Stimulated activated CD8-positive, alpha-beta memory T cell treated with anti-CD3 and anti-CD28 coated beads, Interleukin-15, amount 100 ng/mL, for 48 hours (primary cell): ENCODE measurements around the gene DIP2C.
"Not testable (repeated sequence)": the region's sequence is repeated elsewhere in the genome, so short reads cannot be mapped to it uniquely, and the experiment has no call there.

ENCODE experiments used
- DNase-seq, 2 donors: peaks; one replicate each; pipeline ENCODE4 v3.0.0-alpha.2; 2020; ENCODE audit warnings: low read depth in 2 of 2

DIP2C gene

GRCh38 chr10:420154-421121, 269.0 kb downstream of the DIP2C start:
- no peak for DNase-seq

GRCh38 chr10:418894-419293, 270.6 kb downstream of the DIP2C start:
- DNase-seq = no peak

- DNase-seq = no peak
Observed at GRCh38 chr10:418226-418625, 271.2 kb downstream of the DIP2C start.

GRCh38 chr10:416091-416515, 273.4 kb downstream of the DIP2C start:
- DNase-seq = no peak

GRCh38 chr10:413662-414071, 275.8 kb downstream of the DIP2C start:
- no peak for DNase-seq

- DNase-seq = no peak
Observed at GRCh38 chr10:412109-412508, 277.4 kb downstream of the DIP2C start.

- no peak for DNase-seq
Observed at GRCh38 chr10:411603-412002, 277.9 kb downstream of the DIP2C start.

GRCh38 chr10:409408-410040, 279.9 kb downstream of the DIP2C start:
- DNase-seq = no peak

GRCh38 chr10:408236-408635, 281.2 kb downstream of the DIP2C start:
- no peak for DNase-seq

- no peak for DNase-seq
Observed at GRCh38 chr10:406976-407375, 282.5 kb downstream of the DIP2C start.

GRCh38 chr10:405648-406047, 283.8 kb downstream of the DIP2C start:
- no peak for DNase-seq

- no peak for DNase-seq
Observed at GRCh38 chr10:404991-405390, 284.5 kb downstream of the DIP2C start.

- no peak for DNase-seq
Observed at GRCh38 chr10:404346-404745, 285.1 kb downstream of the DIP2C start.

GRCh38 chr10:398954-399353, 290.5 kb downstream of the DIP2C start:
- DNase-seq = no peak

GRCh38 chr10:397321-398068, 292.0 kb downstream of the DIP2C start:
- no peak for DNase-seq

- DNase-seq = no peak
Observed at GRCh38 chr10:396535-397220, 292.8 kb downstream of the DIP2C start.

GRCh38 chr10:396107-396506, 293.4 kb downstream of the DIP2C start:
- DNase-seq = no peak

- DNase-seq = no peak
Observed at GRCh38 chr10:395665-396064, 293.8 kb downstream of the DIP2C start.

- DNase-seq = not testable (repeated sequence)
Observed at GRCh38 chr10:394439-395101, 294.9 kb downstream of the DIP2C start.

- no peak for DNase-seq
Observed at GRCh38 chr10:393787-394438, 295.6 kb downstream of the DIP2C start.
